ENCODE measurements around the gene SLC44A3. TPM values are rescaled to one million over a fixed set of nuclear protein-coding genes. Genes with fewer than 3 reads are reported as not detected.

SLC44A3 gene
- total and polyA plus RNA-seq, 2 of the 13 experiments (the other 11 are each of a cell fraction or from before 2014, with no cell fraction given) = 6.8 to 14.1 TPM

- TF ChIP-seq HNRNPUL1 (IDR thresholded peaks at IDR 0.05; ENCODE audit: low read depth, low read length) (no peak), FOXO4 (CRISPR knock-in tag; conservative IDR thresholded peaks at IDR 0.05) (no peak), SALL2 (CRISPR knock-in tag; IDR thresholded peaks at IDR 0.05) (peak; percentile 72; the same call in 1 of the 2 replicates), RBM39 (IDR thresholded peaks at IDR 0.05; ENCODE audit: low read depth, low read length, poor library complexity, severe bottlenecking) (no peak), ZSCAN25 (CRISPR knock-in tag; IDR thresholded peaks at IDR 0.05) (no peak), CHD2 (IDR thresholded peaks at IDR 0.05; ENCODE audit: low read depth, low read length) (no peak), RXRA (CRISPR knock-in tag; IDR thresholded peaks at IDR 0.05) (peak; percentile 40; the same call in 1 of the 2 replicates), PHB2 (IDR thresholded peaks at IDR 0.05; ENCODE audit: partially characterized antibody) (no peak), USF2 (IDR thresholded peaks at IDR 0.05; ENCODE audit: low read depth, low read length) (no peak), USF2 (CRISPR knock-in tag; IDR thresholded peaks at IDR 0.05; ENCODE audit: borderline replicate concordance) (no peak), ZNF432 (CRISPR knock-in tag; IDR thresholded peaks at IDR 0.05; ENCODE audit: borderline replicate concordance) (no peak), ATF4 (CRISPR knock-in tag; IDR thresholded peaks at IDR 0.05) (no peak), FIP1L1 (IDR thresholded peaks at IDR 0.05; ENCODE audit: borderline replicate concordance, insufficient read depth, low read depth, low read length) (no peak), MAFF (IDR thresholded peaks at IDR 0.05; ENCODE audit: low read depth, low read length) (no peak), ZNF597 (CRISPR knock-in tag; IDR thresholded peaks at IDR 0.05) (no peak), YY1 (IDR thresholded peaks at IDR 0.05; ENCODE audit: insufficient read depth, insufficient replicate concordance, low read depth, low read length) (peak; percentile 15), HOMEZ (CRISPR knock-in tag; IDR thresholded peaks at IDR 0.05; ENCODE audit: low read depth) (no peak), ZNF710 (CRISPR knock-in tag; IDR thresholded peaks at IDR 0.05; ENCODE audit: borderline replicate concordance) (no peak; the same call in 1 of the 2 replicates)
Measured at GRCh38 chr1:94819945-94820746, at the start of gene SLC44A3 (continued).

Data from HepG2 (cell line).